K562 (cell line): ENCODE results near the gene TANGO6. TPM values are rescaled to one million over a fixed set of nuclear protein-coding genes. Genes with fewer than 3 reads are reported as not detected.

Source experiments
- ATAC-seq: fragments of 200-7000 bp; cut with Tn5 transposase; 3 replicates; pipeline ENCODE4 v1.9.1; 2020; ENCODE audit warnings: moderate library complexity
- BruUV-seq: library from RNA; stranded (reverse); fragments of 400-500 nt; replicated peaks from 2 replicates; lab custom pipeline; 2021; lab: Mats Ljungman, UMichigan
- CTCF ChIA-PET: fragments of 300-600 bp; formaldehyde crosslinking; extraction: SDS; loops from one replicate; lab custom pipeline; 2021; ENCODE audit warnings: low intra/inter-chr PET ratio; lab: Yijun Ruan, JAX
- POLR2A ChIA-PET: fragments of 300-600, 350-650 bp; sonication (Branson Sonifier 250); formaldehyde crosslinking; extraction: SDS; loops from one replicate; lab custom pipeline; 2021; ENCODE audit warnings: antibody characterized with exemption, inconsistent platforms; lab: Yijun Ruan, JAX
- DNase-seq, 4 experiments: peaks; one replicate each; pipeline versions ENCODE4 v3.0.0 to v3.0.0-alpha.2; 2011 to 2018; ENCODE audit warnings: low spot score in 3 of 4, mixed read lengths in 3 of 4; ENCODE audit errors: extremely low read depth in 1 of 4
- FAIRE-seq: peaks from 2 replicates; lab custom pipeline; 2011; peaks lifted over from hg19 to GRCh38; lab: Jason Lieb, UNC
- H2AFZ ChIP-seq: 2 replicates; pipeline ENCODE4 v1.6.0; 2011; ENCODE audit warnings: low read depth, low read length, control low read depth, inconsistent platforms
- H3K27ac ChIP-seq: fragments of 200-600 bp; 3 replicates; pipeline ENCODE4 v1.8.0; 2011; ENCODE audit warnings: low read depth, mild to moderate bottlenecking, control low read depth, inconsistent platforms, low read length, moderate library complexity, mixed read lengths; ENCODE audit errors: extremely low read depth
- H3K27me3 ChIP-seq, 2 experiments: fragments of 300-600 bp in 1 of 2; 2 replicates in 1 of 2; 3 replicates in 1 of 2; pipeline versions ENCODE4 v1.6.0 to v1.8.0; 2011; ENCODE audit warnings: inconsistent platforms in 2 of 2, low read length in 2 of 2, mild to moderate bottlenecking in 1 of 2, mixed read lengths in 1 of 2, moderate library complexity in 1 of 2; ENCODE audit not compliant: control insufficient read depth in 2 of 2, insufficient read depth in 2 of 2
- H3K36me3 ChIP-seq: fragments of 300-600 bp; 3 replicates; pipeline ENCODE4 v1.8.0; 2011; ENCODE audit warnings: mild to moderate bottlenecking, low read length, inconsistent platforms; ENCODE audit not compliant: control insufficient read depth, insufficient read depth
- H3K4me1 ChIP-seq, 2 experiments: fragments of 200-600 bp in 1 of 2; replicated peaks in 1 of 2; 2 replicates in 1 of 2; 3 replicates in 1 of 2; pipeline versions ENCODE4 v1.5.1 to v1.8.0; 2011; ENCODE audit warnings: inconsistent platforms in 2 of 2, low read length in 2 of 2, mild to moderate bottlenecking in 1 of 2, mixed read lengths in 1 of 2, moderate library complexity in 1 of 2; ENCODE audit not compliant: control insufficient read depth in 2 of 2, insufficient read depth in 2 of 2
- H3K4me2 ChIP-seq: 2 replicates; pipeline ENCODE4 v1.6.1; 2011; ENCODE audit warnings: low read length, control low read depth, inconsistent platforms, mixed read lengths; ENCODE audit not compliant: insufficient read depth
- H3K4me3 ChIP-seq: fragments of 200-600 bp; sonication (generic), shearing (Covaris generic); 2 replicates; pipeline ENCODE4 v1.5.1; 2016; ENCODE audit warnings: control low read depth, inconsistent platforms
- H3K79me2 ChIP-seq: fragments of 200-600 bp; 3 replicates; pipeline ENCODE4 v1.8.0; 2011; ENCODE audit warnings: low read length, inconsistent platforms; ENCODE audit not compliant: control insufficient read depth, insufficient read depth
- H3K9ac ChIP-seq, 2 experiments: 2 replicates each; pipeline versions ENCODE4 v1.6.0 to v1.6.1; 2011; ENCODE audit warnings: low read depth in 2 of 2, low read length in 2 of 2, control low read depth in 1 of 2, inconsistent platforms in 1 of 2, mild to moderate bottlenecking in 1 of 2, mixed read lengths in 1 of 2; ENCODE audit not compliant: insufficient read depth in 1 of 2
- H3K9me1 ChIP-seq: one replicate; pipeline ENCODE4 v1.6.0; 2011; ENCODE audit warnings: inconsistent platforms, mild to moderate bottlenecking, low read length, moderate library complexity; ENCODE audit not compliant: control insufficient read depth, insufficient read depth
- H3K9me3 ChIP-seq: replicated peaks from 2 replicates; pipeline ENCODE4 v1.5.1; 2011; ENCODE audit warnings: low read depth, low read length, inconsistent platforms; ENCODE audit not compliant: control insufficient read depth, insufficient read depth
- H4K20me1 ChIP-seq: replicated peaks from 2 replicates; pipeline ENCODE4 v1.6.1; 2011; ENCODE audit warnings: low read length, inconsistent platforms, mixed read lengths; ENCODE audit not compliant: control insufficient read depth, insufficient read depth
- HMG20A ChIP-seq: fragments of 450-650 bp; formaldehyde crosslinking; conservative IDR thresholded peaks from 2 replicates; pipeline ENCODE4 v1.4.0; 2020; ENCODE audit warnings: mild to moderate bottlenecking, mixed read lengths
- POLR2A ChIP-seq: fragments of 450-650 bp; conservative IDR thresholded peaks from 2 replicates; pipeline ENCODE4 v1.6.1; 2016
- RBM14 ChIP-seq: fragments of 200-400 bp; formaldehyde crosslinking; IDR thresholded peaks from 2 replicates; pipeline ENCODE4 v1.6.1; 2018; ENCODE audit warnings: low read depth, mild to moderate bottlenecking, low read length, moderate library complexity, borderline replicate concordance; ENCODE audit not compliant: insufficient read depth
- SMARCB1 ChIP-seq: IDR thresholded peaks from 2 replicates; pipeline ENCODE4 v1.6.1; 2011; ENCODE audit warnings: improper control_type of control experiment, low read depth; ENCODE audit not compliant: insufficient read length
- SP1 ChIP-seq: sonication (generic); formaldehyde crosslinking; IDR thresholded peaks from 2 replicates; pipeline ENCODE4 v1.8.1; 2022; ENCODE audit warnings: mild to moderate bottlenecking, missing genetic modification reagents
- U2AF2 ChIP-seq: fragments of 200-400 bp; formaldehyde crosslinking; optimal IDR thresholded peaks from 2 replicates; pipeline ENCODE3; 2017; ENCODE audit warnings: low read depth, mild to moderate bottlenecking, low read length
- WGBS: fragments of 100-300 bp; shearing (Covaris generic); methylation state at CpG from one replicate; pipeline ENCODE4 v1.1.6; 2016; ENCODE audit warnings: low coverage, mixed read lengths; ENCODE audit not compliant: insufficient coverage; ENCODE audit errors: missing lambda C conversion rate; 5-methylcytosine and 5-hydroxymethylcytosine counted together
- in situ Hi-C: fragments of 300-500 bp; cut with MboI; formaldehyde crosslinking; loops from 4 replicates; pipeline ENCODE4 v1.15.0; 2018; ENCODE audit warnings: inconsistent platforms, mixed read lengths
- intact Hi-C: fragments of 100-400 bp; cut with micrococcal nuclease; formaldehyde crosslinking; loops from 2 replicates; pipeline ENCODE4 v1.14.2; 2022
- polyA plus RNA-seq, 8 experiments: library from polyadenylated mRNA; depleted of rRNA in 4 of 8; stranded (reverse) in 5 of 8; unstranded in 3 of 8; fragments of >200 nt; fragmentation: Nextera tagmentation in 2 of 8; fragmentation: Illumina TruSeq in 1 of 8; extraction: Ambion mirVana in 2 of 8; extraction: Trizol in 1 of 8; gene quantifications; 2 replicates each; pipeline versions ENCODE4 v1.2.1 to v1.2.3, GENCODE V29; 2011 to 2014; ENCODE audit warnings: inconsistent platforms in 1 of 8, missing spikeins in 1 of 8
- total RNA-seq, 7 experiments: library from RNA; depleted of rRNA in 6 of 7; stranded (reverse); fragments of >200 nt in 6 of 7; fragmentation: Illumina TruSeq in 2 of 7; extraction: Trizol in 2 of 7; gene quantifications; 2 replicates each; pipeline versions ENCODE4 v1.2.1 to v1.2.3, GENCODE V29; 2011 to 2021; ENCODE audit warnings: low replicate concordance in 1 of 7
- TF ChIP-seq, protein P1 (sequence below): IDR thresholded peaks from 2 replicates; pipeline ENCODE4 v1.6.1; 2012; ENCODE audit warnings: low read depth, low read length, improper control_type of control experiment, borderline replicate concordance

Gene TANGO6
- total and polyA plus RNA-seq, 9 of the 15 experiments (the other 6 are each of a cell fraction or from before 2014, with no cell fraction given), result 1.6 to 15.2 (median 9.6) TPM

GRCh38 chr16:69115837-69116236 lies 272.5 kb downstream of the TANGO6 start:
- no peak for TF ChIP-seq SP1 (CRISPR knock-in tag)
- TF ChIP-seq, protein P1, sequence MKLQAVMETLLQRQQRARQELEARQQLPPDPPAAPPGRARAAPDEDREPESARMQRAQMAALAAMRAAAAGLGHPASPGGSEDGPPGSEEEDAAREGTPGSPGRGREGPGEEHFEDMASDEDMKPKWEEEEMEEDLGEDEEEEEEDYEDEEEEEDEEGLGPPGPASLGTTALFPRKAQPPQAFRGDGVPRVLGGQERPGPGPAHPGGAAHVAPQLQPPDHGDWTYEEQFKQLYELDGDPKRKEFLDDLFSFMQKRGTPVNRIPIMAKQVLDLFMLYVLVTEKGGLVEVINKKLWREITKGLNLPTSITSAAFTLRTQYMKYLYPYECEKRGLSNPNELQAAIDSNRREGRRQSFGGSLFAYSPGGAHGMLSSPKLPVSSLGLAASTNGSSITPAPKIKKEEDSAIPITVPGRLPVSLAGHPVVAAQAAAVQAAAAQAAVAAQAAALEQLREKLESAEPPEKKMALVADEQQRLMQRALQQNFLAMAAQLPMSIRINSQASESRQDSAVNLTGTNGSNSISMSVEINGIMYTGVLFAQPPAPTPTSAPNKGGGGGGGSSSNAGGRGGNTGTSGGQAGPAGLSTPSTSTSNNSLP, result no peak
- TF ChIP-seq HMG20A (CRISPR knock-in tag), result no peak
- TF ChIP-seq SMARCB1, result no peak
- no peak for TF ChIP-seq U2AF2
- no peak for TF ChIP-seq POLR2A
- TF ChIP-seq RBM14, result no peak
- intact Hi-C loops (loop anchor here (10.0 kb wide), 1 partner anchor 591 kb away; no protein-coding TSS in a partner anchor), in situ Hi-C loops (loop anchor here (10.0 kb wide), 2 partner anchors 411 to 591 kb away; no protein-coding TSS in a partner anchor)
- H2AFZ ChIP-seq, result no peak overlapping the region
- CTCF ChIA-PET, result no interaction called here
- peaks cover 10% of the 10 kb centered on the region for H3K9me1 ChIP-seq
- H3K79me2 ChIP-seq, result no peaks in the 10 kb centered on the region
- H4K20me1 ChIP-seq, result peaks cover 10% of the 10 kb centered on the region; the same call in 1 of the 2 replicates
- H3K27me3 ChIP-seq, result no peaks in the 10 kb centered on the region
- ATAC-seq (no peak), DNase-seq (no peak), FAIRE-seq (no peak)
- POLR2A ChIA-PET, result interaction anchor here (1.1 to 1.3 kb wide), 3 partner anchors 8 to 467 kb away, joined by 3 to 4 read pairs (median 4); no protein-coding TSS in a partner anchor
- H3K4me1 ChIP-seq, result peaks cover 7 to 16% of the 10 kb centered on the region in 2 experiments; a peak in 4 of 5 replicates
- 11% methylated on average over 1 of the region's 1 CpG for WGBS
- no peak overlapping the region for H3K9ac ChIP-seq
- no peaks in the 10 kb centered on the region for H3K9me3 ChIP-seq
- H3K4me3 ChIP-seq, result no peak overlapping the region
- H3K36me3 ChIP-seq, result peaks cover 52% of the 10 kb centered on the region
- H3K27ac ChIP-seq, result no peak overlapping the region
- BruUV-seq, result no TSS peak
- H3K4me2 ChIP-seq, result no peak overlapping the region
